ENCODE results near the gene LOXL1.

Gene LOXL1

DNA sequence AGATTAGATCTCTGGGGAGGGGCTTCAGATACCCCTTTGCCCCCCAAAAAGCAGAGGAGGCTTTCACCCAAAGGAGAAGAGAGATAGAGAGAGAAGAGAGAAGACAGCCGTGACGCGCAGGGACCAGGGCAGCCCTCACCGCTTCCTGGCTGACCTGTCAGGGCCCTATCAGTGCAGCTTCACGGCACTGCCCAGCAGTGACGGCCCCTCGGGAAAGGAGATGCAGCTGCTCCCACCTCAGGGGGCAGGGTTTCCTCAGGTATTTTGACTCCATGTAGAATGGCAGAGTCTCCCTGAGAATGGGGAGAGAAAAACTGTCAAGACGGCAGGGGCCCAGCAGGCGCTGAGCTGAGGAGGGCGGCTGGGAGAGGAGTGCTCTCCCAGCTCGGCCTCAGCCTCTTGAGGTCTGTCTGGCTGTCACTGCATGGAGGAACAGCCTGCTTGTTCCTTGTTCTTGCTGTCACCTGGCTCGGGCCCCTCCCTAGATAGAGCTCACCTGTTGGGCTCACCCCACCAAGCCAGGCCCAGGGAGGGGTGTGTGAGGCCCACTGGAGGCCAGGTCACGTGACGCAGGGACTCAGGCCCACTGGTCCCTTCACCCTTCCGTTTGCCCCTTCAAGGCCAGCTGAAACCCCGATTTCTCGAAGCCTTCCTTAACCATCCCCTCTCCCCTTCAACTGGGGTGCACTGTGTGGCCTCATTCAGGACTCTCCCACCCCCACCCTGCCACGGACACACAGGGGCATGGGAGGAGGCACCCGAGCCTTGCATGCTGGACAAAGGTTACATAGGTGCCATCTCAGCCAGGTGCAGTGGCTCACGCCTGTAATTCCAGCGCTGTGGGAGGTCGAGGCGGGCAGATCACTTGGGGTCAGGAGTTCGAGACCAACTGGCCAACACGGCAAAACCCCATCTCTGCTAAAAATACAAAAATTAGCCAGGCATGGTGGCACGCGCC, 28.2 kb downstream of the LOXL1 start:
- Histone ChIP-seq H2AFZ (ENCODE audit: low read depth) (no peak overlapping the region), H3K4me2 (no peak overlapping the region), H4K20me1 (ENCODE audit: insufficient read depth) (no peaks in the 10 kb centered on the region), H3K27ac (no peak overlapping the region), H3K79me2 (ENCODE audit: insufficient read depth, low read depth) (no peaks in the 10 kb centered on the region), H3K36me3 (ENCODE audit: insufficient read depth) (no peaks in the 10 kb centered on the region), H3K27me3 (ENCODE audit: insufficient read depth, low read depth) (no peaks in the 10 kb centered on the region), H3K9ac (no peak overlapping the region), H3K4me3 (IDR thresholded peaks at IDR 0.05; ENCODE audit: insufficient read depth, low read depth, low read length) (no peak overlapping the region), H3K4me1 (ENCODE audit: low read depth, poor library complexity, severe bottlenecking) (peaks cover 17% of the 10 kb centered on the region)
- TF ChIP-seq, protein P1, sequence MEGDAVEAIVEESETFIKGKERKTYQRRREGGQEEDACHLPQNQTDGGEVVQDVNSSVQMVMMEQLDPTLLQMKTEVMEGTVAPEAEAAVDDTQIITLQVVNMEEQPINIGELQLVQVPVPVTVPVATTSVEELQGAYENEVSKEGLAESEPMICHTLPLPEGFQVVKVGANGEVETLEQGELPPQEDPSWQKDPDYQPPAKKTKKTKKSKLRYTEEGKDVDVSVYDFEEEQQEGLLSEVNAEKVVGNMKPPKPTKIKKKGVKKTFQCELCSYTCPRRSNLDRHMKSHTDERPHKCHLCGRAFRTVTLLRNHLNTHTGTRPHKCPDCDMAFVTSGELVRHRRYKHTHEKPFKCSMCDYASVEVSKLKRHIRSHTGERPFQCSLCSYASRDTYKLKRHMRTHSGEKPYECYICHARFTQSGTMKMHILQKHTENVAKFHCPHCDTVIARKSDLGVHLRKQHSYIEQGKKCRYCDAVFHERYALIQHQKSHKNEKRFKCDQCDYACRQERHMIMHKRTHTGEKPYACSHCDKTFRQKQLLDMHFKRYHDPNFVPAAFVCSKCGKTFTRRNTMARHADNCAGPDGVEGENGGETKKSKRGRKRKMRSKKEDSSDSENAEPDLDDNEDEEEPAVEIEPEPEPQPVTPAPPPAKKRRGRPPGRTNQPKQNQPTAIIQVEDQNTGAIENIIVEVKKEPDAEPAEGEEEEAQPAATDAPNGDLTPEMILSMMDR (conservative IDR thresholded peaks at IDR 0.05; ENCODE audit: low read depth, low read length) = no peak

DNA sequence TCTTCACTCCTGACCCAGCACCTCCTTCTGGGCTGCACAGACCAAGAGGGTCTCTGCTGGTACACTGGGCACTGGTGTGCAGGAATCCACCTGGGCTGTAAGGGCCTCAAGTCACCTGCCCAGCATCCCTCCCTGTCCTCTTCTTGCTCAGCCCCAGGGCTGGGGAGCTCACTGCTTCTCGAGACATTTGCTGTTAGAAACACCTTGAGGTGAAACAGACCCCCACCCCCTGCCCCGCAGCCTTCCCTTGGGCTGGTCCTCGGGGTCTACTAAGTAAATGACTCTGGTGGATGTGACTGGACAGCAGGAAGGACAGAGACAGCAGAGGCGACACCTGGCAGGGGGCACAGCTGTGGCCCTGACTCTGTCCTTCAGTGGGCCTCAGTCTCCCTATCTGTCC, 29.1 kb downstream of the LOXL1 start:
- no peak overlapping the region for H3K9ac ChIP-seq
- H3K4me2 ChIP-seq = no peak overlapping the region
- TF ChIP-seq, protein P1 (conservative IDR thresholded peaks at IDR 0.05; ENCODE audit: low read depth, low read length) = no peak
- no peak overlapping the region for H2AFZ ChIP-seq (ENCODE audit: low read depth)
- H3K27ac ChIP-seq = no peak overlapping the region
- H3K4me1 ChIP-seq (ENCODE audit: low read depth, poor library complexity, severe bottlenecking) = peaks cover 26% of the 10 kb centered on the region
- H3K27me3 ChIP-seq (ENCODE audit: insufficient read depth, low read depth) = no peaks in the 10 kb centered on the region
- H4K20me1 ChIP-seq (ENCODE audit: insufficient read depth) = no peaks in the 10 kb centered on the region
- H3K36me3 ChIP-seq (ENCODE audit: insufficient read depth) = no peaks in the 10 kb centered on the region
- no peak overlapping the region for H3K4me3 ChIP-seq (IDR thresholded peaks at IDR 0.05; ENCODE audit: insufficient read depth, low read depth, low read length)
- H3K79me2 ChIP-seq (ENCODE audit: insufficient read depth, low read depth) = no peaks in the 10 kb centered on the region

DNA sequence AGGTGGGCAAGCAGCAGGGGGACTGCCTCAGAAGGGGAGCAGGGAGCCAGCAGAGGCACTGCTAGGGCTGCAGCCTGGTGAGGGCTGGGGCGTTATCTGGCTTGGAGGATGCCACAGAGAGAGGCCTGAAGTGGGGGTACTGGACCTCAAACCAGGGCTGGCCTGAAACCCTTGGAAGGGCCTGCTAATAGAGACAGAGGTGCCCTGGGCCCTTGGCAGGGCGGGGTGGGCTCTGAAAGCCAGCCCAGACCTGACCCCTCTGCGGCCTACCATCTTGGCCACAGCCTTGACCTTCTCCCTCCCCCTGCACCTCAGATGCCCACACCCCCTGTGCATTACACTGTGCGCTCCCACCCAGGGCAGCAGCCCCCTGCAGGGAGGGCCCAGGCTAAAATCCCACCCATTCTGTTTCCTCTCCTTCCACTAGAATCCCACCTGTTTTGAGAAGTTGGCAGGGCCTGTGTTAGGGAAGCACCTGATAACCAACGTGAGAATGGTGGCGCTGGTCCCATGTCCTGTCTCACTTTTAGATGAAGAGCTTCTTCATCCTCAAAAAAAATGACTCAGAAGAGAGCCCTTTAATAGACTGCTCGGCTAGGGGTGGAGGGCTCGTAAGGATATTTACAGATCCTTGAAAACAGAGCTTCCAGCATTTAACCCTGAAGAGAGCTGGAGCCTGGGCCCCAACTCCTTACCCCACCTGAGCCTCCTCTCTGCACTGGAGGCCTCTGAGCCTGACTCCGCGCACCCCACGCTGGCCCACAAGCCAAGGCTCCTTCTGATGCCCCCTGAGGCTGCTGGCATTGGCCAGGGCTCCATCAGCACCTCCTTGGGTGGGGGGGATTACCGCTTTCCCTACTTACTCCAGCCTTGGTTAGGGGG, 29.8 kb downstream of the LOXL1 start:
- TF ChIP-seq, protein P1 (conservative IDR thresholded peaks at IDR 0.05; ENCODE audit: low read depth, low read length) = no peak
- no peak overlapping the region for H2AFZ ChIP-seq (ENCODE audit: low read depth)
- H3K27me3 ChIP-seq (ENCODE audit: insufficient read depth, low read depth) = no peaks in the 10 kb centered on the region
- H4K20me1 ChIP-seq (ENCODE audit: insufficient read depth) = no peaks in the 10 kb centered on the region
- H3K36me3 ChIP-seq (ENCODE audit: insufficient read depth) = no peaks in the 10 kb centered on the region
- no peak overlapping the region for H3K9ac ChIP-seq
- H3K4me1 ChIP-seq (ENCODE audit: low read depth, poor library complexity, severe bottlenecking) = peaks cover 34% of the 10 kb centered on the region
- H3K4me3 ChIP-seq (IDR thresholded peaks at IDR 0.05; ENCODE audit: insufficient read depth, low read depth, low read length) = no peak overlapping the region
- H3K27ac ChIP-seq = no peak overlapping the region
- H3K4me2 ChIP-seq = no peak overlapping the region
- H3K79me2 ChIP-seq (ENCODE audit: insufficient read depth, low read depth) = no peaks in the 10 kb centered on the region

DNA sequence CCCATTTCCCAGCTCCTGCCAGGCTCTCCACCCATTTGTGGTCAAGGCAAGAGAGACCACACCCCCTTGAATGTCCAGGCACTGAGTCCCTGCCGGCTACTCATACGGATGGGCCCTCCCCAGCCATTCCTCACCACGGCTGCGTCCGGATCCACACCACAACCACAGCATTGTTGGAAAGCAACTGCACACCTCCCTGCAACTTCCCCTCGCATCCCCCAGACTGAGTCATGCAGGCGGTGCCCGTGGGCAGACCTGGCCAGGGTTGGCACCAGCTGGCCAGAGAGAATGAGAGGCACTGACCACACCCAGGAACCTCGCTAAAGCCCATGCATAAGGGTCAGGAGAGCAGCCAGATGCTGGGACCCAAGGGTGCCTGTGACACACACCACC, 30.5 kb downstream of the LOXL1 start:
- peaks cover 38% of the 10 kb centered on the region for H3K4me1 ChIP-seq (ENCODE audit: low read depth, poor library complexity, severe bottlenecking)
- no peak overlapping the region for H3K9ac ChIP-seq
- no peak overlapping the region for H2AFZ ChIP-seq (ENCODE audit: low read depth)
- H3K79me2 ChIP-seq (ENCODE audit: insufficient read depth, low read depth) = no peaks in the 10 kb centered on the region
- H3K27ac ChIP-seq = no peak overlapping the region
- H3K36me3 ChIP-seq (ENCODE audit: insufficient read depth) = no peaks in the 10 kb centered on the region
- H4K20me1 ChIP-seq (ENCODE audit: insufficient read depth) = no peaks in the 10 kb centered on the region
- TF ChIP-seq, protein P1 (conservative IDR thresholded peaks at IDR 0.05; ENCODE audit: low read depth, low read length) = no peak
- no peak overlapping the region for H3K4me3 ChIP-seq (IDR thresholded peaks at IDR 0.05; ENCODE audit: insufficient read depth, low read depth, low read length)
- H3K27me3 ChIP-seq (ENCODE audit: insufficient read depth, low read depth) = no peaks in the 10 kb centered on the region
- no peak overlapping the region for H3K4me2 ChIP-seq

Measured in KMS-11 (cell line).